HCT116 (cell line): ENCODE measurements around the gene GMPR2.

Experiments used
- EZH2phosphoT487 ChIP-seq: fragments of 200-600 bp; IDR thresholded peaks from 2 replicates; pipeline ENCODE4 v1.6.1; 2018; ENCODE audit warnings: antibody characterized with exemption, borderline replicate concordance
- POLR2A ChIP-seq: IDR thresholded peaks from 2 replicates; pipeline ENCODE4 v1.7.0; 2011; ENCODE audit warnings: borderline replicate concordance; ENCODE audit not compliant: insufficient read depth, insufficient read length; ENCODE audit errors: extremely low read depth
- TCF7L2 ChIP-seq: IDR thresholded peaks from 2 replicates; pipeline ENCODE4 v1.7.0; 2011; ENCODE audit warnings: borderline replicate concordance, inconsistent platforms; ENCODE audit not compliant: insufficient read depth, insufficient read length; ENCODE audit errors: extremely low read depth
- TF ChIP-seq, protein P1 (sequence below): IDR thresholded peaks from 2 replicates; pipeline ENCODE4 v1.6.1; 2012; ENCODE audit warnings: low read depth
- TF ChIP-seq, protein P2 (sequence below), 3 experiments: fragments of 200-600 bp in 1 of 3; sonication (generic) in 1 of 3; IDR thresholded peaks in 2 of 3; conservative IDR thresholded peaks in 1 of 3; 2 replicates each; pipeline ENCODE4 v1.5.1; 2012 to 2017; ENCODE audit warnings: low read depth in 2 of 3, low read length in 2 of 3, antibody characterized with exemption in 1 of 3, borderline replicate concordance in 1 of 3, control low read depth in 1 of 3, mild to moderate bottlenecking in 1 of 3, mixed read lengths in 1 of 3, mixed run types in 1 of 3, moderate library complexity in 1 of 3; ENCODE audit not compliant: insufficient read depth in 1 of 3

DNA sequence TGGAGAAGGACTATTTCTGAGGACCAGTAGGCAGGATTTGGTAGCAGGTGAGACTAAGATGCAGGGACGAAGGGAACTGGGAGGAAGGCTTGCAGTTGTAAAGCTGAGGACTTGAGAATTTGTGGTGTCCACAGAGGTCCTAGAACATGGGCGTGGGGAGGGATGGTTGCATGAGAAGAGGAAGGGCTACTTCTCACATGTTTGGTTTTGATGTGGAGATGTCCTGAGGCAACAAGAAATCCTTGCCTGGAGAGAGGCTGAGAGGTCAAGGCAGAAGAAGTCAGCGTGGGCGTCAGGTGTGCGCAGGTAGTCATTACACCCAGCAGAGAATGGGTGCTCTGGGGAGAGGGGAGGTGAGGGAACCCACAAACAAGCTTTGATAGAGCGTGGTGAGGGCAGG, 44.3 kb downstream of the GMPR2 start:
- TF ChIP-seq POLR2A (no peak), TCF7L2 (no peak), EZH2phosphoT487 (no peak)
- TF ChIP-seq, protein P1, sequence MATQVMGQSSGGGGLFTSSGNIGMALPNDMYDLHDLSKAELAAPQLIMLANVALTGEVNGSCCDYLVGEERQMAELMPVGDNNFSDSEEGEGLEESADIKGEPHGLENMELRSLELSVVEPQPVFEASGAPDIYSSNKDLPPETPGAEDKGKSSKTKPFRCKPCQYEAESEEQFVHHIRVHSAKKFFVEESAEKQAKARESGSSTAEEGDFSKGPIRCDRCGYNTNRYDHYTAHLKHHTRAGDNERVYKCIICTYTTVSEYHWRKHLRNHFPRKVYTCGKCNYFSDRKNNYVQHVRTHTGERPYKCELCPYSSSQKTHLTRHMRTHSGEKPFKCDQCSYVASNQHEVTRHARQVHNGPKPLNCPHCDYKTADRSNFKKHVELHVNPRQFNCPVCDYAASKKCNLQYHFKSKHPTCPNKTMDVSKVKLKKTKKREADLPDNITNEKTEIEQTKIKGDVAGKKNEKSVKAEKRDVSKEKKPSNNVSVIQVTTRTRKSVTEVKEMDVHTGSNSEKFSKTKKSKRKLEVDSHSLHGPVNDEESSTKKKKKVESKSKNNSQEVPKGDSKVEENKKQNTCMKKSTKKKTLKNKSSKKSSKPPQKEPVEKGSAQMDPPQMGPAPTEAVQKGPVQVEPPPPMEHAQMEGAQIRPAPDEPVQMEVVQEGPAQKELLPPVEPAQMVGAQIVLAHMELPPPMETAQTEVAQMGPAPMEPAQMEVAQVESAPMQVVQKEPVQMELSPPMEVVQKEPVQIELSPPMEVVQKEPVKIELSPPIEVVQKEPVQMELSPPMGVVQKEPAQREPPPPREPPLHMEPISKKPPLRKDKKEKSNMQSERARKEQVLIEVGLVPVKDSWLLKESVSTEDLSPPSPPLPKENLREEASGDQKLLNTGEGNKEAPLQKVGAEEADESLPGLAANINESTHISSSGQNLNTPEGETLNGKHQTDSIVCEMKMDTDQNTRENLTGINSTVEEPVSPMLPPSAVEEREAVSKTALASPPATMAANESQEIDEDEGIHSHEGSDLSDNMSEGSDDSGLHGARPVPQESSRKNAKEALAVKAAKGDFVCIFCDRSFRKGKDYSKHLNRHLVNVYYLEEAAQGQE = no peak
- TF ChIP-seq, protein P2, sequence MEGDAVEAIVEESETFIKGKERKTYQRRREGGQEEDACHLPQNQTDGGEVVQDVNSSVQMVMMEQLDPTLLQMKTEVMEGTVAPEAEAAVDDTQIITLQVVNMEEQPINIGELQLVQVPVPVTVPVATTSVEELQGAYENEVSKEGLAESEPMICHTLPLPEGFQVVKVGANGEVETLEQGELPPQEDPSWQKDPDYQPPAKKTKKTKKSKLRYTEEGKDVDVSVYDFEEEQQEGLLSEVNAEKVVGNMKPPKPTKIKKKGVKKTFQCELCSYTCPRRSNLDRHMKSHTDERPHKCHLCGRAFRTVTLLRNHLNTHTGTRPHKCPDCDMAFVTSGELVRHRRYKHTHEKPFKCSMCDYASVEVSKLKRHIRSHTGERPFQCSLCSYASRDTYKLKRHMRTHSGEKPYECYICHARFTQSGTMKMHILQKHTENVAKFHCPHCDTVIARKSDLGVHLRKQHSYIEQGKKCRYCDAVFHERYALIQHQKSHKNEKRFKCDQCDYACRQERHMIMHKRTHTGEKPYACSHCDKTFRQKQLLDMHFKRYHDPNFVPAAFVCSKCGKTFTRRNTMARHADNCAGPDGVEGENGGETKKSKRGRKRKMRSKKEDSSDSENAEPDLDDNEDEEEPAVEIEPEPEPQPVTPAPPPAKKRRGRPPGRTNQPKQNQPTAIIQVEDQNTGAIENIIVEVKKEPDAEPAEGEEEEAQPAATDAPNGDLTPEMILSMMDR (IDR thresholded peaks at IDR 0.05 in 2 of 3, conservative IDR thresholded peaks at IDR 0.05 in 1 of 3; ENCODE audit: borderline replicate concordance in 1 of 3, insufficient read depth in 1 of 3, low read depth in 2 of 3, low read length in 2 of 3) = no peak
